SK-N-SH treated with all-trans-retinoic acid at 6 μM for 48 hours (cell line): Measurements from ENCODE around the gene LFNG.

Experiments used
- ATAC-seq: fragments of 200-7000 bp; cut with Tn5 transposase; 3 replicates; pipeline ENCODE4 v1.9.1; 2020; ENCODE audit warnings: mild to moderate bottlenecking, moderate library complexity
- BACH2 ChIP-seq: fragments of 250-450 bp; sonication (Bioruptor Pico); IDR thresholded peaks from 2 replicates; pipeline ENCODE4 v1.9.0; 2021; ENCODE audit warnings: mild to moderate bottlenecking, borderline replicate concordance
- CREB5 ChIP-seq: fragments of 250-450 bp; sonication (Bioruptor Pico); IDR thresholded peaks from 2 replicates; pipeline ENCODE4 v1.5.1; 2020; ENCODE audit warnings: low read depth, mild to moderate bottlenecking, moderate library complexity
- CSRNP3 ChIP-seq: fragments of 250-450 bp; sonication (Bioruptor Pico); IDR thresholded peaks from 2 replicates; pipeline ENCODE4 v1.5.1; 2021; ENCODE audit warnings: mild to moderate bottlenecking, moderate library complexity
- ESRRG ChIP-seq: fragments of 250-450 bp; sonication (Bioruptor Pico); IDR thresholded peaks from 2 replicates; pipeline ENCODE4 v1.6.1; 2021; ENCODE audit warnings: mild to moderate bottlenecking
- GLIS3 ChIP-seq: fragments of 250-450 bp; sonication (Bioruptor Pico); IDR thresholded peaks from 2 replicates; pipeline ENCODE4 v1.5.0; 2020; ENCODE audit warnings: mild to moderate bottlenecking, moderate library complexity
- ISL1 ChIP-seq: fragments of 250-450 bp; sonication (Bioruptor Pico); IDR thresholded peaks from 2 replicates; pipeline ENCODE4 v2.1.2; 2022; ENCODE audit warnings: mild to moderate bottlenecking, moderate library complexity
- POU6F1 ChIP-seq: fragments of 250-450 bp; sonication (Bioruptor Pico); IDR thresholded peaks from 2 replicates; pipeline ENCODE4 v1.8.0; 2021; ENCODE audit warnings: low read depth, mild to moderate bottlenecking, moderate library complexity, borderline replicate concordance
- RARB ChIP-seq: fragments of 250-450 bp; sonication (Bioruptor Pico); IDR thresholded peaks from 2 replicates; pipeline ENCODE4 v1.8.0; 2021; ENCODE audit warnings: mild to moderate bottlenecking, moderate library complexity
- SNAI2 ChIP-seq: fragments of 250-450 bp; sonication (Bioruptor Pico); IDR thresholded peaks from 2 replicates; pipeline ENCODE4 v1.5.0; 2020; ENCODE audit warnings: mild to moderate bottlenecking, moderate library complexity
- TCF4 ChIP-seq: fragments of 250-450 bp; sonication (Bioruptor Pico); IDR thresholded peaks from 2 replicates; pipeline ENCODE4 v1.8.0; 2021; ENCODE audit warnings: mild to moderate bottlenecking, moderate library complexity, borderline replicate concordance
- TOX ChIP-seq: fragments of 250-450 bp; sonication (Bioruptor Pico); IDR thresholded peaks from 2 replicates; pipeline ENCODE4 v1.8.0; 2021; ENCODE audit warnings: mild to moderate bottlenecking, moderate library complexity, borderline replicate concordance
- TSHZ2 ChIP-seq: fragments of 250-450 bp; sonication (Bioruptor Pico); IDR thresholded peaks from 2 replicates; pipeline ENCODE4 v1.5.0; 2020; ENCODE audit warnings: mild to moderate bottlenecking, moderate library complexity
- ZFP3 ChIP-seq: fragments of 250-450 bp; sonication (Bioruptor Pico); IDR thresholded peaks from 2 replicates; pipeline ENCODE4 v1.5.0; 2020; ENCODE audit warnings: mild to moderate bottlenecking, moderate library complexity
- ZFP30 ChIP-seq: fragments of 450-650 bp; formaldehyde crosslinking; IDR thresholded peaks from 2 replicates; pipeline ENCODE4 v1.5.0; 2022; ENCODE audit warnings: mild to moderate bottlenecking, moderate library complexity
- ZNF565 ChIP-seq: fragments of 450-650 bp; formaldehyde crosslinking; conservative IDR thresholded peaks from 2 replicates; pipeline ENCODE4 v1.5.0; 2020; ENCODE audit warnings: low read depth, mild to moderate bottlenecking, moderate library complexity
- ZNF70 ChIP-seq: fragments of 450-650 bp; formaldehyde crosslinking; IDR thresholded peaks from 2 replicates; pipeline ENCODE4 v1.5.0; 2020; ENCODE audit warnings: mild to moderate bottlenecking, moderate library complexity
- ZNF8 ChIP-seq: fragments of 450-650 bp; formaldehyde crosslinking; IDR thresholded peaks from 2 replicates; pipeline ENCODE4 v1.5.0; 2020; ENCODE audit warnings: mild to moderate bottlenecking, moderate library complexity

Gene LFNG

GRCh38 chr7:2541291-2542010 lies 21.9 kb downstream of the LFNG start (continued):
- TF ChIP-seq TSHZ2 (CRISPR knock-in tag) (no peak), ZFP3 (CRISPR knock-in tag) (no peak)
- TF ChIP-seq, all 23 proteins: peak for 0

GRCh38 chr7:2542011-2542915 lies 22.7 kb downstream of the LFNG start:
- TF ChIP-seq TCF4 (CRISPR knock-in tag): no peak
- no peak for TF ChIP-seq ZNF8 (CRISPR knock-in tag)
- no peak for TF ChIP-seq ISL1
- no peak for TF ChIP-seq ZNF70 (CRISPR knock-in tag)
- no peak for TF ChIP-seq ZFP3 (CRISPR knock-in tag)
- TF ChIP-seq CSRNP3 (CRISPR knock-in tag): no peak
- no peak for TF ChIP-seq ZFP30
- no peak for TF ChIP-seq TOX (CRISPR knock-in tag)
- TF ChIP-seq GLIS3: no peak
- no peak for TF ChIP-seq POU6F1 (CRISPR knock-in tag)
- no peak for TF ChIP-seq ESRRG (CRISPR knock-in tag)
- no peak for TF ChIP-seq RARB (CRISPR knock-in tag)
- no peak for TF ChIP-seq CREB5 (CRISPR knock-in tag)
- no peak for TF ChIP-seq BACH2 (CRISPR knock-in tag)
- no peak for TF ChIP-seq TSHZ2 (CRISPR knock-in tag)
- no peak for TF ChIP-seq SNAI2 (CRISPR knock-in tag)
- TF ChIP-seq ZNF565 (CRISPR knock-in tag): no peak
- no peak for ATAC-seq
